Osteocyte (in vitro differentiated cells): ENCODE measurements around the gene LVRN. TPM values are rescaled to one million over a fixed set of nuclear protein-coding genes. Genes with fewer than 3 reads are reported as not detected.

Source experiments
- DNase-seq: peaks from one replicate; pipeline ENCODE4 v3.0.0; 2021; ENCODE audit warnings: mixed read lengths; ENCODE audit not compliant: unreplicated experiment; ENCODE audit errors: extremely low spot score
- H3K27ac Mint-ChIP-seq: one replicate; pipeline ENCODE4 v1.8.0; 2021; ENCODE audit warnings: mild to moderate bottlenecking, mixed read lengths; ENCODE audit not compliant: unreplicated experiment
- H3K27me3 Mint-ChIP-seq: one replicate; pipeline ENCODE4 v1.8.0; 2021; ENCODE audit warnings: mixed read lengths; ENCODE audit not compliant: unreplicated experiment
- H3K36me3 Mint-ChIP-seq: one replicate; pipeline ENCODE4 v1.8.0; 2021; ENCODE audit warnings: mixed read lengths; ENCODE audit not compliant: unreplicated experiment
- H3K4me1 Mint-ChIP-seq: one replicate; pipeline ENCODE4 v1.8.0; 2021; ENCODE audit warnings: mixed read lengths; ENCODE audit not compliant: unreplicated experiment
- H3K4me3 Mint-ChIP-seq: one replicate; pipeline ENCODE4 v1.8.0; 2021; ENCODE audit warnings: mild to moderate bottlenecking, moderate library complexity, mixed read lengths; ENCODE audit not compliant: unreplicated experiment
- H3K9me3 Mint-ChIP-seq: one replicate; pipeline ENCODE4 v1.8.0; 2021; ENCODE audit warnings: mixed read lengths; ENCODE audit not compliant: unreplicated experiment
- total RNA-seq: library from RNA; stranded (reverse); gene quantifications from 2 replicates; pipeline ENCODE4 v1.2.1, GENCODE V29; 2021
- TF ChIP-seq, protein P1 (sequence below): fragments of 200-600 bp; sonication (generic); IDR thresholded peaks from 2 replicates; pipeline ENCODE4 v1.5.0; 2021; ENCODE audit warnings: antibody characterized with exemption, mild to moderate bottlenecking, moderate library complexity

The LVRN gene
- total RNA-seq, 1 donor from 2014 or later, result 0.40 TPM

GRCh38 chr5:116011046-116011445 lies 48.8 kb downstream of the LVRN start:
- no peaks in the 10 kb centered on the region for H3K36me3 Mint-ChIP-seq
- H3K27me3 Mint-ChIP-seq, result no peaks in the 10 kb centered on the region
- TF ChIP-seq, protein P1, sequence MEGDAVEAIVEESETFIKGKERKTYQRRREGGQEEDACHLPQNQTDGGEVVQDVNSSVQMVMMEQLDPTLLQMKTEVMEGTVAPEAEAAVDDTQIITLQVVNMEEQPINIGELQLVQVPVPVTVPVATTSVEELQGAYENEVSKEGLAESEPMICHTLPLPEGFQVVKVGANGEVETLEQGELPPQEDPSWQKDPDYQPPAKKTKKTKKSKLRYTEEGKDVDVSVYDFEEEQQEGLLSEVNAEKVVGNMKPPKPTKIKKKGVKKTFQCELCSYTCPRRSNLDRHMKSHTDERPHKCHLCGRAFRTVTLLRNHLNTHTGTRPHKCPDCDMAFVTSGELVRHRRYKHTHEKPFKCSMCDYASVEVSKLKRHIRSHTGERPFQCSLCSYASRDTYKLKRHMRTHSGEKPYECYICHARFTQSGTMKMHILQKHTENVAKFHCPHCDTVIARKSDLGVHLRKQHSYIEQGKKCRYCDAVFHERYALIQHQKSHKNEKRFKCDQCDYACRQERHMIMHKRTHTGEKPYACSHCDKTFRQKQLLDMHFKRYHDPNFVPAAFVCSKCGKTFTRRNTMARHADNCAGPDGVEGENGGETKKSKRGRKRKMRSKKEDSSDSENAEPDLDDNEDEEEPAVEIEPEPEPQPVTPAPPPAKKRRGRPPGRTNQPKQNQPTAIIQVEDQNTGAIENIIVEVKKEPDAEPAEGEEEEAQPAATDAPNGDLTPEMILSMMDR, result no peak

DNA sequence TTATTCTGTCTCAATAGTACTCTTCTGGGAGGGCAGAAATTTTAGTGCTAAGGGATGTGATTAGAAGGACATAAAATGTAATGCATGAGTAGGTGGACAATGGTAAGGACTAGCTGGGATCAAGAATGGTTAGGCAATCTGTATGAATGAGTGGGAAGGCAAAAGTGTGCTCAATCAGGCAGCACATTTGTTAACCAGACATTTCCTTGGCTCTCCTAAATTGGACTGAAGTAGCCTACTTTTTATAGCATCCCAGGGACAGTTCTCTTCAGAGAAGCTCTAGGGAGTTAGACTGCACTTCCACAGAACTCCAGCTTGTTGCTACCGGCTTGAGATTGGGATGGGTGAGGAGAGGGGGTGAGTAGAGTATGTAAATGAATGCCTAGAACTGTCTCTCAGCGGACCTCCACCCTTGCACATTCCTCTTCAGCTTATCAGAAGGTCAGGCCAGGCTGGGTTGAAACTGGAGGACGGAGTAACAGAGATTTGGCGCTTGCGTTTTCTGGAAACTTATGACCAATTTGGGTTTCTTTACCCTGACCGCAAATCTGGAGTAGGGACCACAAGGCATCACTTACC lies 51.0 kb downstream of the LVRN start:
- Mint-ChIP-seq H3K9me3 (no peaks in the 10 kb centered on the region), H3K27me3 (no peaks in the 10 kb centered on the region), H3K27ac (no peak overlapping the region), H3K4me1 (peaks cover 4% of the 10 kb centered on the region), H3K4me3 (no peak overlapping the region), H3K36me3 (no peaks in the 10 kb centered on the region)
- DNase-seq, result no peak
- TF ChIP-seq, protein P1, result no peak

More at GRCh38 chr5:116011046-116011445, 48.8 kb downstream of the LVRN start:
- DNase-seq, result no peak
- Mint-ChIP-seq H3K4me1 (peaks cover 4% of the 10 kb centered on the region), H3K27ac (no peak overlapping the region), H3K9me3 (no peaks in the 10 kb centered on the region), H3K4me3 (no peak overlapping the region)

- Mint-ChIP-seq H3K9me3 (no peaks in the 10 kb centered on the region), H3K27me3 (no peaks in the 10 kb centered on the region), H3K36me3 (no peaks in the 10 kb centered on the region), H3K27ac (no peak overlapping the region), H3K4me3 (no peak overlapping the region), H3K4me1 (peaks cover 4% of the 10 kb centered on the region)
- TF ChIP-seq, protein P1, result no peak
- DNase-seq, result no peak
Measured at GRCh38 chr5:116013936-116014335, 51.7 kb downstream of the LVRN start.

GRCh38 chr5:116023619-116024018 lies 61.3 kb downstream of the LVRN start:
- H3K27me3 Mint-ChIP-seq, result no peaks in the 10 kb centered on the region
- no peaks in the 10 kb centered on the region for H3K36me3 Mint-ChIP-seq

GRCh38 chr5:116025866-116026265 lies 63.6 kb downstream of the LVRN start:
- TF ChIP-seq, protein P1, result no peak
- H3K4me1 Mint-ChIP-seq, result no peaks in the 10 kb centered on the region
- no peak for DNase-seq
- H3K36me3 Mint-ChIP-seq, result no peaks in the 10 kb centered on the region
- no peak overlapping the region for H3K4me3 Mint-ChIP-seq
- H3K27me3 Mint-ChIP-seq, result no peaks in the 10 kb centered on the region
- H3K9me3 Mint-ChIP-seq, result no peaks in the 10 kb centered on the region
- no peak overlapping the region for H3K27ac Mint-ChIP-seq

More at GRCh38 chr5:116023619-116024018, 61.3 kb downstream of the LVRN start:
- TF ChIP-seq, protein P1, result no peak
- no peak overlapping the region for H3K4me3 Mint-ChIP-seq
- no peaks in the 10 kb centered on the region for H3K4me1 Mint-ChIP-seq
- no peak overlapping the region for H3K27ac Mint-ChIP-seq
- H3K9me3 Mint-ChIP-seq, result no peaks in the 10 kb centered on the region
- no peak for DNase-seq
